Inflammatory macrophage treated with lipopolysaccharide for 4 hours (primary cell): ENCODE data around the gene MYH16.
"Not testable (repeated sequence)": the region's sequence is repeated elsewhere in the genome, so short reads cannot be mapped to it uniquely, and the experiment has no call there.

ENCODE experiments used
- DNase-seq: peaks from one replicate; pipeline ENCODE4 v3.0.0-alpha.2; 2020

MYH16 gene

GRCh38 chr7:99272476-99273045 is at the start of gene MYH16:
Gene MYH16 (plus strand): TSS chr7:99272839.
- DNase-seq: no peak

GRCh38 chr7:99224263-99224898 is 48.3 kb upstream of the MYH16 start:
- DNase-seq: peak; percentile 5

GRCh38 chr7:99224899-99225265 is 47.8 kb upstream of the MYH16 start:
- no peak for DNase-seq

GRCh38 chr7:99229234-99229633 is 43.4 kb upstream of the MYH16 start:
- no peak for DNase-seq

- DNase-seq: no peak
Observed at GRCh38 chr7:99232082-99232770, 40.4 kb upstream of the MYH16 start.

GRCh38 chr7:99232955-99233354 is 39.7 kb upstream of the MYH16 start:
- not testable (repeated sequence) for DNase-seq

GRCh38 chr7:99234185-99234584 is 38.5 kb upstream of the MYH16 start:
- no peak for DNase-seq

- DNase-seq: no peak
Observed at GRCh38 chr7:99235925-99236324, 36.7 kb upstream of the MYH16 start.

GRCh38 chr7:99237876-99238275 is 34.8 kb upstream of the MYH16 start:
- not testable (repeated sequence) for DNase-seq

- DNase-seq: no peak
Observed at GRCh38 chr7:99238558-99239341, 33.9 kb upstream of the MYH16 start.

- DNase-seq: no peak
Observed at GRCh38 chr7:99242682-99243081, 30.0 kb upstream of the MYH16 start.

GRCh38 chr7:99243751-99244337 is 28.8 kb upstream of the MYH16 start:
- no peak for DNase-seq

GRCh38 chr7:99244939-99245338 is 27.7 kb upstream of the MYH16 start:
- DNase-seq: peak; percentile 19

GRCh38 chr7:99248391-99249095 is 24.1 kb upstream of the MYH16 start:
- peak; percentile 95 for DNase-seq

GRCh38 chr7:99249985-99250575 is 22.6 kb upstream of the MYH16 start:
- no peak for DNase-seq

GRCh38 chr7:99252166-99252895 is 20.3 kb upstream of the MYH16 start:
- DNase-seq: no peak

- DNase-seq: no peak
Observed at GRCh38 chr7:99253369-99253768, 19.3 kb upstream of the MYH16 start.

- no peak for DNase-seq
Observed at GRCh38 chr7:99254390-99254789, 18.2 kb upstream of the MYH16 start.

- peak; percentile 3 for DNase-seq
Observed at GRCh38 chr7:99255463-99255862, 17.2 kb upstream of the MYH16 start.

GRCh38 chr7:99257065-99257464 is 15.6 kb upstream of the MYH16 start:
- DNase-seq: no peak

GRCh38 chr7:99257675-99258074 is 15.0 kb upstream of the MYH16 start:
- no peak for DNase-seq
